GM04503 (cell line): Measurements from ENCODE around the gene CAPN10.

Experiments
- DNase-seq: peaks from one replicate; pipeline ENCODE4 v3.0.0-alpha.2; 2012; ENCODE audit warnings: low read depth

Gene CAPN10

GRCh38 chr2:240638512-240639160, 52.1 kb downstream of the CAPN10 start:
- no peak for DNase-seq

DNA sequence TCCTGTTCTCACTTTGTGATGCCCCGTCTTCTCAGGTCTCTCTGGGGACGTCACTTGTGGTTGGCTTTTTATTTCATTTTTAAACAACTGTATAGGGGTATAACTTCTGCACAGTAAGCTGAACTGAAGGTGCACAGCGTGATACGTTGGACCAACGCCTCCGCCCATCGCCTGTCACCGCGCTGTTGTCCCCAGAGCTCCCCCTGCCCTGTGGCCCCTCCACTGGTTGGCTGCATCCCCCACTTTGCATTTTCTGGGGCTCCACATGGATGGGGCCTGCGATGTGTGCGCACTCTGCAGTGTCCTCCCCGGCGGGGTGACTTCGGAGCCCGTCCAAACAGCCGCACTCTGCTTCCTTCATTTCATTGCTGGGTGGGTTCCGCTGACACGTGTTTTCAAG, 53.0 kb downstream of the CAPN10 start:
- no peak for DNase-seq

- DNase-seq: no peak
Observed at GRCh38 chr2:240640939-240641338, 54.4 kb downstream of the CAPN10 start.

DNA sequence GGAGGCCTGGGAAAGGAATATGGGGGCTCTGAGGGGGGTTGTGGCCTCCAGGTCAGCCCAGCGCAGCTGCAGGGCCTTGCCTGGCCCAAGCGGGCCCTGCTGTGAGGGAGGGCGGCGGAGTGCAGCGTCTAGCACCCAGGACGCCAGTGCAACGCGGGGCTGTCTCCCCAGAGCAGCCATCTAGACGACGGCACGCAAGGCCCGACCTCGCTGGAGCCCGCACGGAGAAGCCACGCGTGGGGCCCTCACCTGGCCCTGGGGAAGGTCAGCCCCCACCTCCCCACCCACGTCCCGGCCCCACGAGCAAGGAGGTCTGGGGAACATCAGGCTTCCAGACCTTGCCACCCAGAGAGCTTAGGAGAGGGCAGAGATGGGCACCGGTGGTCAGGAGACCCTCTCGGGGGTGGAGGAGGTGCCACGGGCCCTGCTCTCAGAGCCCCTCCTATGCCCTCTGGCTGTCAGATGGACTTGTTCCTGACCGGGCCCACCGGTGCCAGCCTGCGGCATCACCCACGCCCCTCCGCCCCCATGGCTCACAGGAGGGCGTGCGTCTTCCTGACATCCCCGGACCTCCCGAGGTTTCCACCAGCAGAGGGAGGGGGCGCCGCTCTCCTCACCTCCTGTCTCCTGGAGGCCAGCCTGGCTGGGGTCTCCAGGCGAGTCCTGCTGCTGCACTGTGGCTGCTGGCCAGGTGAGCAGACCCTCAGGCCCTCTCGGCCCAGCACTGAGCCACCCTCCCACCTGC, 55.7 kb downstream of the CAPN10 start:
- no peak for DNase-seq

- no peak for DNase-seq
Observed at GRCh38 chr2:240642806-240643092, 56.2 kb downstream of the CAPN10 start.

GRCh38 chr2:240643093-240643810, 56.7 kb downstream of the CAPN10 start:
- DNase-seq: no peak

DNA sequence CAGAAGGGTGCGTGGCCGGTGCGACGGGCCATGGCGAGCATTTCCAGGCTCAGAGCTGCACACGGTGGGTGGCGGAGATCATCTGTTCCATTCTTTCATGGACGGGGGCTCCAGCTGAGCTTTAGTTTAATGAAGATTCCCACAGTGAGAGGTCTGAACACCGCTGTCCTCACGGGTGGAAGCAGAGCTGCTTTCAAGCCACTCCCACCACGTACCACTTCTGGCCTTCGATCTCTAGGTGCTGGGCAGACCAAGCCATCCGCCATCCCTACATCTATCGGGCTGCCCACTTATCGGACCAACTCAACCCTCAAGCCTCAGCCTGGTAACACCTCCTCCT, 57.2 kb downstream of the CAPN10 start:
- no peak for DNase-seq

- DNase-seq: no peak
Observed at GRCh38 chr2:240644171-240644651, 57.7 kb downstream of the CAPN10 start.

DNA sequence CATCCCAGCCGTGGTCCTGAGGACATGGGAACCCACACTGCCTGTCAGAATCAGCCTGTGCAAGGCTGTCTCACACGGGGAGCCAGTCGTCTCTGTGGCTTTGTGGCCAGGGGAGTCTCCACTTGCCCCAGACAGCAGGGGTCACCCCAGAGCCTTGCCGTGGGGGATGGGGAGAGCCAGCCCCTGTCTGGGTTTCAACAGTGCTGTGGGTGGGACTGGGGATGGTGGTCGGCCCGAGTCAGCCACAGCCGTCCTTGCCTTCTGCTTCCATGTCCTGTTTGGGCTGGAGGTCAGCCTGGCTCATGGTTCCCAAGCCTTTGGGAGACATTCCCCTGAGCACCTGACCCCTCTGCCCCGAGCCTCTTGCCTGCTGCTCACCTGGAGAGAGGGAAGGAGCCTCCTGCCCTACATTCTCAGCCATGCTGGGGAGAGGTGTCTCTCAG, 58.3 kb downstream of the CAPN10 start:
- no peak for DNase-seq

DNA sequence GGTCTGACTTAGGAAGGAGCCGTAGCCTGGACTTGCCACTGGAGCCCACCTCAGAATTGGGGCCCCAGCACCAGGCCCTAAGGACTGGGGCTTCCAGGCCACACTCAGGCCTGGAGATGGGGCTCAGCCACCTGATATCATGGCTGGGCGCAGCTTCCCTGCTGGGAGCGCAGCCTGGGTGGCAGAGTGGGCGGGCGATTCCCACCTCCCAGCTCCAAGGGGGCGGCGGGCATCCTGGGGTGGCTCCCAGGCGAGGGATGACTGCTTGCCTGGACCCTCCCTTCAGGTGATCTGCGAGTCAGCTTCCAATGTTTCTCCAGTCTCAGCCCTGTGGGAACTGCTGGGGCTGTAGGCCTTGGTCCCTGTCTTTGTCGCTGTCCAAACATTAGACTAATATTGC, 58.8 kb downstream of the CAPN10 start:
- no peak for DNase-seq

GRCh38 chr2:240645801-240646175, 59.3 kb downstream of the CAPN10 start:
- DNase-seq: no peak

DNA sequence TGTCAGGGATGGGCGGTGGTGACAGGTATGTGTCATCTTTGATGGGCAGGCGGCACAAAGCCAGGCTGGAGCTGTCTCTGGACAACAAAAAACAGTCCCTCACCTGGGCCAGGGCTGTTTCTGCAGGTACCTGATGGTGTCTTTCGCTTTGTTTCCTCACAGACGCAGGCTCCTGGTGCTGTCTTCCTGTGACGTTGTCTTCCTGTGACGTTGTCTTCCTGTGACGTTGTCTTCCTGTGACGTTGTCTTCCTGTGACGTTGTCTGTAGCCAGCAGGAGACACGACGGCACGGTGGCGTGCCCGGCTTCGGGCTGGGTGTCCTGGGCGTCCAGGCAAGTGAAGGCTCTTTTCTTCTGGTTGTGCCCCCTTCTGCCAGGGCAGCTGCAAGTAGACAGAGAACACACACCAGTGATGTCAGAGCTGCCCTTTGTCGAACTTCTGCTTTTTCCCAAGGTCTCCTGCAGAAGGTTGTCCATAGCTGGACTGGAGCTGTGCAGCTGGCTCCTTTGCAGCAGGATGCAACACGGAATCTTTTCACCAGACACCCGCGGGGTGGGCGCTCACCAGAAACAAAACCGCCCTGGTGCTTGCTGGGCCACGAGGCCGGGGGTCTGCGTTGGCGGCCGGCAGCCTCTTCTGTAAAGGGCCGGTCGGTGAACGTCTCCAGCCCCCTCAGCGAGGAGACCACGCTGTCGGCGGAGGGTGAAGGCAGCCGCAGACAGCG, 59.8 kb downstream of the CAPN10 start:
- no peak for DNase-seq

DNA sequence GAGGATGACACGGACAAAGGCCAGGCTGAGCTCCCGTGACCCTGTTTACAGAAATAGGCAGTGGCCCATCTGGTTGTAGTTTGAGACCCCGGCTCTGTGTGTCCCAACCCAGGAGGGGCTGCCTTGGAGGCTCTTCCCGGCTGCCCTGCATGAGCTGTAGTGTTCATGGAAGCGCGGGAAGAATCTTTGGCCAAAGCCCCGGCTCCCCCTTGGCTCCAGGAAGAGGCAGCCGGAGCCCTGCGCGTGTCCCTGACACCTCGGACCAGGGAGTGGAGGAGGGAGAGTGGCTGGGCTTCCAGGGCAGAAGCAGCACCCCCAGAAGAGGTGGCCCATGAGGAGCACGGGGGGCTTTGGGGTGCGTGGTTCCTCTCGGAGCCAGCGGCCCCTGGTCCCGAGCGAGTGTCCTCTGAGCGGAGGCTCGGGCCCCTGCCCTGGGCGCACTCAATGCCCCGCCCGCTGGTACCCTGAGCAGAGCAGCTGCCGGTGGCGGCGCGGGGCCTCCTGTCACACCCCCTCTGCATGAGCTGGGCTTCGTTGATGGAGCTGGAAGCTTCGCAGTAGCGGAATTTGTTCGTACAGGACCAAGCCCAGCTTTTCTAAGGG, 60.5 kb downstream of the CAPN10 start:
- no peak for DNase-seq

- DNase-seq: no peak
Observed at GRCh38 chr2:240647503-240648154, 61.1 kb downstream of the CAPN10 start.

GRCh38 chr2:240648155-240648649, 61.7 kb downstream of the CAPN10 start:
- no peak for DNase-seq
